Measurements from ENCODE around the gene SLC2A9. TPM values are rescaled to one million over a fixed set of nuclear protein-coding genes. Genes with fewer than 3 reads are reported as not detected.

The SLC2A9 gene
- total and polyA plus RNA-seq, 2 of the 8 experiments (the other 6 are each of a cell fraction or from before 2014, with no cell fraction given), result 0.20 to 0.26 TPM

GRCh38 chr4:10040049-10040892 lies 19.0 kb upstream of the SLC2A9 start:
- Histone ChIP-seq H3K23me2 (ENCODE audit: low read depth, low read length) (no peaks in the 10 kb centered on the region), H3K27me3 (replicated peaks in 1 of 4; ENCODE audit: control insufficient read depth in 3 of 4, extremely low read depth in 1 of 4, insufficient read depth in 3 of 4, low read length in 3 of 4) (no peaks in the 10 kb centered on the region), H3K4ac (replicated peaks; ENCODE audit: insufficient read length, low read depth, low read length) (no peak overlapping the region), H2AK5ac (ENCODE audit: low read depth, low read length) (no peak overlapping the region), H4K8ac (ENCODE audit: extremely low read depth, insufficient read depth, low read length) (no peak overlapping the region), H2BK120ac (replicated peaks; ENCODE audit: low read depth, low read length) (no peak overlapping the region), H3K18ac (ENCODE audit: extremely low read depth, low read length) (no peak overlapping the region), H3K9ac (replicated peaks in 1 of 4; ENCODE audit: extremely low read depth in 1 of 4, low read depth in 3 of 4, low read length in 3 of 4) (no peak overlapping the region), H2AFZ (ENCODE audit: low read length) (no peak overlapping the region), H4K20me1 (replicated peaks in 1 of 2; ENCODE audit: control insufficient read depth in 1 of 2, insufficient read depth in 2 of 2, low read length in 2 of 2) (no peaks in the 10 kb centered on the region), H4K91ac (replicated peaks; ENCODE audit: insufficient read length, low read length) (no peak overlapping the region), H2BK15ac (ENCODE audit: low read length) (no peak overlapping the region), H2BK12ac (ENCODE audit: low read depth, low read length) (no peak overlapping the region), H3K27ac (ENCODE audit: low read depth, low read length) (no peak overlapping the region), H3K79me2 (ENCODE audit: control insufficient read depth in 1 of 2, insufficient read depth in 2 of 2, low read length in 2 of 2) (no peaks in the 10 kb centered on the region), H3K56ac (replicated peaks; ENCODE audit: insufficient read length, low read depth, low read length) (no peak overlapping the region), H3K79me1 (ENCODE audit: low read depth, low read length) (no peaks in the 10 kb centered on the region), H3K23ac (ENCODE audit: insufficient read length) (no peak overlapping the region), H3K4me1 (replicated peaks in 1 of 4; ENCODE audit: control insufficient read depth in 3 of 4, insufficient read depth in 4 of 4, low read length in 3 of 4) (no peaks in the 10 kb centered on the region), H3K9me3 (ENCODE audit: insufficient read depth in 2 of 2, low read depth in 1 of 2, low read length in 1 of 2) (no peaks in the 10 kb centered on the region), H3K14ac (ENCODE audit: insufficient read length) (no peak overlapping the region), H3K4me3 (ENCODE audit: extremely low read depth in 1 of 4, insufficient read depth in 2 of 4, low read depth in 3 of 4, low read length in 4 of 4) (no peak overlapping the region), H3K36me3 (ENCODE audit: control insufficient read depth in 2 of 4, insufficient read depth in 4 of 4, low read length in 3 of 4) (no peaks in the 10 kb centered on the region), H2BK5ac (ENCODE audit: low read depth, low read length) (no peak overlapping the region), H4K5ac (ENCODE audit: insufficient read length, low read depth, low read length) (no peak overlapping the region), H3K4me2 (ENCODE audit: insufficient read depth in 1 of 2, low read depth in 2 of 2, low read length in 2 of 2) (no peak overlapping the region), H2BK20ac (ENCODE audit: low read length) (no peak overlapping the region)
- no peak for TF ChIP-seq ATF3 (IDR thresholded peaks at IDR 0.05; ENCODE audit: insufficient read depth, low read depth, low read length)
- no peak for TF ChIP-seq CBX5 (IDR thresholded peaks at IDR 0.05; ENCODE audit: low read depth, low read length)
- no peak for TF ChIP-seq POU5F1 (IDR thresholded peaks at IDR 0.05; ENCODE audit: low read depth, low read length)
- no peak for TF ChIP-seq CEBPB (IDR thresholded peaks at IDR 0.05; ENCODE audit: low read depth, low read length)
- no peak for TF ChIP-seq KDM5A (IDR thresholded peaks at IDR 0.05; ENCODE audit: low read length)
- FAIRE-seq (no peak), DNase-seq (ENCODE audit: low read depth in 1 of 2, low spot score in 2 of 2) (no peak)
- WGBS, 2 experiments (ENCODE audit: extremely low coverage in 1 of 2, insufficient coverage in 1 of 2, insufficient read length in 1 of 2, insufficient replicate concordance in 2 of 2, low coverage in 1 of 2, low lambda C conversion rate in 2 of 2, missing lambda C conversion rate in 1 of 2), result 88% methylated on average over 10 of the region's 10 CpGs; no CpG with 5 or more reads in 1 of the 2 experiments
- ChIA-PET POLR2A (ENCODE audit: partially characterized antibody) (interaction anchor here (0.8 kb wide), 2 partner anchors 15 to 29 kb away, joined by 3 read pairs; no protein-coding TSS in a partner anchor), CTCF (ENCODE audit: partially characterized antibody) (interaction anchor here (1.0 to 1.6 kb wide), 6 partner anchors 8 to 26 kb away, joined by 3 to 5 read pairs (median 4); no protein-coding TSS in a partner anchor)
